Neural cell (in vitro differentiated cells): ENCODE measurements around the gene KRTAP10-4. TPM values are rescaled to one million over a fixed set of nuclear protein-coding genes. Genes with fewer than 3 reads are reported as not detected.

Experiments used
- H2AFZ ChIP-seq: fragments of 200-600, 300-800 bp; sonication (generic), shearing (Covaris generic); 2 replicates; pipeline ENCODE4 v1.6.0; 2014; ENCODE audit warnings: low read depth, mild to moderate bottlenecking, antibody characterized with exemption, low read length, moderate library complexity
- H3F3A ChIP-seq: fragments of 200-600 bp; shearing (Covaris generic); 2 replicates; pipeline ENCODE4 v1.6.1; 2016; ENCODE audit warnings: mild to moderate bottlenecking, moderate library complexity, mixed read lengths, antibody characterized with exemption, low read length; ENCODE audit not compliant: insufficient read depth, poor library complexity, severe bottlenecking
- H3K27ac ChIP-seq: fragments of 200-600, 300-800 bp; sonication (generic), shearing (Covaris generic); 2 replicates; pipeline ENCODE4 v1.5.1; 2014; ENCODE audit warnings: mild to moderate bottlenecking, low read length, moderate library complexity
- H3K27me3 ChIP-seq: fragments of 300-800, 200-600 bp; sonication (generic), shearing (Covaris generic); 2 replicates; pipeline ENCODE4 v1.6.0; 2014; ENCODE audit warnings: mild to moderate bottlenecking, low read depth, low read length, moderate library complexity; ENCODE audit not compliant: insufficient read depth
- H3K36me3 ChIP-seq: fragments of 300-800, 200-600 bp; sonication (generic), shearing (Covaris generic); 2 replicates; pipeline ENCODE4 v1.5.1; 2014; ENCODE audit warnings: mild to moderate bottlenecking, antibody characterized with exemption, low read length, moderate library complexity; ENCODE audit not compliant: insufficient read depth
- H3K4me2 ChIP-seq: fragments of 300-800, 200-600 bp; sonication (generic), shearing (Covaris generic); 2 replicates; pipeline ENCODE4 v1.6.0; 2014; ENCODE audit warnings: mild to moderate bottlenecking, low read length
- H3K4me3 ChIP-seq: fragments of 300-800, 200-600 bp; sonication (generic), shearing (Covaris generic); 2 replicates; pipeline ENCODE4 v1.5.1; 2014; ENCODE audit warnings: mild to moderate bottlenecking, low read length, moderate library complexity
- H3K79me2 ChIP-seq: fragments of 200-600 bp; shearing (Covaris generic); replicated peaks from 2 replicates; pipeline ENCODE4 v1.6.0; 2014; ENCODE audit warnings: mild to moderate bottlenecking, low read length, moderate library complexity; ENCODE audit not compliant: insufficient read depth
- H3K9ac ChIP-seq: fragments of 300-800, 200-600 bp; sonication (generic), shearing (Covaris generic); 2 replicates; pipeline ENCODE4 v1.6.1; 2016; ENCODE audit warnings: mild to moderate bottlenecking, low read length, mixed read lengths
- H3K9me2 ChIP-seq: fragments of 200-600 bp; shearing (Covaris generic); 2 replicates; pipeline ENCODE4 v1.6.1; 2016; ENCODE audit warnings: mild to moderate bottlenecking, low read length, mixed read lengths; ENCODE audit not compliant: insufficient read depth
- H3K9me3 ChIP-seq: fragments of 200-600, 300-800 bp; sonication (generic), shearing (Covaris generic); 2 replicates; pipeline ENCODE4 v1.6.1; 2016; ENCODE audit warnings: mild to moderate bottlenecking, mixed run types, low read length, moderate library complexity, mixed read lengths
- H4K20me1 ChIP-seq: fragments of 200-600 bp; shearing (Covaris generic); 2 replicates; pipeline ENCODE4 v1.6.1; 2016; ENCODE audit warnings: mild to moderate bottlenecking, mixed run types; ENCODE audit not compliant: insufficient read depth
- CTCF ChIP-seq: fragments of 450-650 bp; IDR thresholded peaks from 2 replicates; pipeline ENCODE4 v1.5.1; 2014; ENCODE audit warnings: antibody characterized with exemption, mild to moderate bottlenecking, moderate library complexity; ENCODE audit not compliant: poor library complexity, severe bottlenecking
- EP300 ChIP-seq: fragments of 450-650 bp; conservative IDR thresholded peaks from 2 replicates; pipeline ENCODE4 v1.6.1; 2014; ENCODE audit warnings: antibody characterized with exemption, mild to moderate bottlenecking, moderate library complexity; ENCODE audit not compliant: poor library complexity, severe bottlenecking
- EZH2 ChIP-seq: fragments of 200-600, 300-800 bp; shearing (Covaris generic), sonication (generic); IDR thresholded peaks from 2 replicates; pipeline ENCODE4 v1.6.1; 2014; ENCODE audit warnings: antibody characterized with exemption, low read length, borderline replicate concordance, mild to moderate bottlenecking; ENCODE audit not compliant: insufficient read depth, poor library complexity, severe bottlenecking
- MXI1 ChIP-seq: fragments of 450-650 bp; conservative IDR thresholded peaks from 2 replicates; pipeline ENCODE4 v1.6.1; 2014; ENCODE audit warnings: antibody characterized with exemption, mild to moderate bottlenecking; ENCODE audit not compliant: poor library complexity, severe bottlenecking
- POLR2AphosphoS5 ChIP-seq: IDR thresholded peaks from 2 replicates; pipeline ENCODE4 v1.6.1; 2012
- RAD21 ChIP-seq: fragments of 450-650 bp; conservative IDR thresholded peaks from 2 replicates; pipeline ENCODE4 v1.6.1; 2014; ENCODE audit warnings: antibody characterized with exemption, mild to moderate bottlenecking, moderate library complexity
- REST ChIP-seq: IDR thresholded peaks from 2 replicates; pipeline ENCODE4 v1.6.1; 2012; ENCODE audit warnings: borderline replicate concordance
- SMC3 ChIP-seq: fragments of 450-650 bp; conservative IDR thresholded peaks from 2 replicates; pipeline ENCODE4 v1.6.1; 2014; ENCODE audit warnings: antibody characterized with exemption, mild to moderate bottlenecking, moderate library complexity; ENCODE audit not compliant: poor library complexity
- TAF1 ChIP-seq: IDR thresholded peaks from 2 replicates; pipeline ENCODE4 v1.6.1; 2012; ENCODE audit warnings: low read depth
- polyA plus RNA-seq: library from polyadenylated mRNA; depleted of rRNA; stranded (reverse); fragments of >200 nt; gene quantifications from 2 replicates; pipeline ENCODE4 v1.2.3, GENCODE V29; 2014

KRTAP10-4 gene
- polyA plus RNA-seq, 1 donor from 2014 or later, result not detected

GRCh38 chr21:44530221-44530902 lies 43.2 kb upstream of the KRTAP10-4 start:
- no peak overlapping the region for H2AFZ ChIP-seq
- no peaks in the 10 kb centered on the region for H3F3A ChIP-seq
- H3K4me3 ChIP-seq, result no peak overlapping the region
- H3K9me2 ChIP-seq, result no peaks in the 10 kb centered on the region
- no peak for TF ChIP-seq RAD21
- TF ChIP-seq EZH2, result no peak
- no peak for TF ChIP-seq REST
- no peak for TF ChIP-seq CTCF
- TF ChIP-seq TAF1, result no peak
- TF ChIP-seq EP300, result no peak
- no peak for TF ChIP-seq POLR2AphosphoS5
- no peak for TF ChIP-seq MXI1
- TF ChIP-seq SMC3, result no peak
- no peak overlapping the region for H3K4me2 ChIP-seq
- no peak overlapping the region for H3K27ac ChIP-seq
- H3K27me3 ChIP-seq, result no peaks in the 10 kb centered on the region
- H4K20me1 ChIP-seq, result no peaks in the 10 kb centered on the region
- no peaks in the 10 kb centered on the region for H3K9me3 ChIP-seq
- H3K79me2 ChIP-seq, result no peaks in the 10 kb centered on the region
- H3K9ac ChIP-seq, result no peak overlapping the region
- no peaks in the 10 kb centered on the region for H3K36me3 ChIP-seq

GRCh38 chr21:44530903-44531605 lies 42.5 kb upstream of the KRTAP10-4 start:
- Histone ChIP-seq H3K79me2 (no peaks in the 10 kb centered on the region), H3K36me3 (no peaks in the 10 kb centered on the region), H3K27me3 (no peaks in the 10 kb centered on the region), H3K4me2 (no peak overlapping the region), H3K9me2 (no peaks in the 10 kb centered on the region), H3F3A (no peaks in the 10 kb centered on the region), H4K20me1 (no peaks in the 10 kb centered on the region), H3K9ac (no peak overlapping the region), H2AFZ (no peak overlapping the region), H3K27ac (no peak overlapping the region), H3K4me3 (no peak overlapping the region), H3K9me3 (no peaks in the 10 kb centered on the region)
- no peak for TF ChIP-seq POLR2AphosphoS5
- no peak for TF ChIP-seq MXI1
